T-helper 9 cell (primary cell): Measurements from ENCODE around the gene KATNIP.
"Not testable (repeated sequence)": the region's sequence is repeated elsewhere in the genome, so short reads cannot be mapped to it uniquely, and the experiment has no call there.

ENCODE experiments used
- DNase-seq: peaks from one replicate; pipeline ENCODE4 v3.0.0-alpha.2; 2020

Gene KATNIP

GRCh38 chr16:27538528-27538927 lies 11.4 kb upstream of the KATNIP start:
- no peak for DNase-seq

DNA sequence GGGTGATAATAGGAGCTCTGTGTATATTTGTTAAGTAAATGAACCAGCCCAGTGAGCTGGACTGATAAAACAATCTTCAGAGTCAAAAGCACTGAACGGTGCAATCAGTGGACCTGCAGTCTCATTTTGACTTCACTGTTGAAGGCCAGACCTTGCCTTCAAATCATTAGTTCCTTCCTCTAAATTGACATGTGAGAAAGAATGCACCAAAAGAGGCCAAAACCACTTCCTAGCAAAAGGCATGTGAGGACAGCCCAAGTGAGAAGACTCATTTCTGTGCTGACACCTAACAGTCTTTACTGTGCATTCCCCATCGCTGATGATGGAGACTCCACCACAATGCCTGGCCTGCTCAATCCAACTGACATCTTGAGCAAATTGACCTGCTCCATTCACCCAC lies 10.8 kb upstream of the KATNIP start:
- no peak for DNase-seq

GRCh38 chr16:27539636-27540035 lies 10.3 kb upstream of the KATNIP start:
- DNase-seq = no peak

DNA sequence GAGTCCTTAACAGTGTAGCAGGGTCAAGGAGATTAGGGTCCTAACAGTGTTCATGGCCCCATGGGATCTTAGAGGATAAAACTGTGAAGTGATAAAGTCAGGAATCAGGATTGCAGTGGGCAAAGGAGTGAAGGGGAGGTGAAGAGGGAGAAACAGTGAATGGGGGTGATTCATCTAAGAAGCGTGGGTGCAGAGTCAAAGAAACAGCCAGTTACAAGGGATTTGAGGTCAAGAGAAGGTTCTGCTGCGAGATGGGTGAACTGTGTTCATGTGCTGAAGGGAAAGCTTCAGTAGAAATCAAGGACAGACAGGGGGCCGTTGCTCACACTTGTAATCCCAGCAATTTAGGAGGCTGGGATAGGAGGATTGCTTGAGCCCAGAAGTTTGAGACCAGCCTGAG lies 6.1 kb upstream of the KATNIP start:
- no peak for DNase-seq

GRCh38 chr16:27544671-27545070 lies 5.3 kb upstream of the KATNIP start:
- DNase-seq = no peak

GRCh38 chr16:27547134-27547533 lies 2.8 kb upstream of the KATNIP start:
- no peak for DNase-seq

DNA sequence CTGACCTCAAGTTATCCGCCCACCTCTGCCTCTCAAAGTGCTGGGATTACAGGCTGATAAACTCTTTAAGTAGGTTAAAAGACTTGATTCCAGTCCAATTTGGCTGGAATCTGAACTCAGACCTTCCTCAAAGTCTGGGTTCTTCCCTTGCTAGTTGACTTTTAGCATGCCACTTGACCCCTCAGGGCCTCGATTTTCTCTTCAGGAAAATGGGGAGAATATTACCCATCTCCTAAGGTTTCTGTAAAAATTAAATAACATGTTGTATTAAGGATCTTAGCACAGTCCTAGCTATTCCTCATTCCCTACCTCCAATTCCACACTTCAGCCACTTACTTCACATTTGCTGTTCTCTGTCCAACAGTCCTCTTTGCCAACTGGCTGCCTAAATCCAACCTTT lies 2.1 kb upstream of the KATNIP start:
- DNase-seq = no peak

DNA sequence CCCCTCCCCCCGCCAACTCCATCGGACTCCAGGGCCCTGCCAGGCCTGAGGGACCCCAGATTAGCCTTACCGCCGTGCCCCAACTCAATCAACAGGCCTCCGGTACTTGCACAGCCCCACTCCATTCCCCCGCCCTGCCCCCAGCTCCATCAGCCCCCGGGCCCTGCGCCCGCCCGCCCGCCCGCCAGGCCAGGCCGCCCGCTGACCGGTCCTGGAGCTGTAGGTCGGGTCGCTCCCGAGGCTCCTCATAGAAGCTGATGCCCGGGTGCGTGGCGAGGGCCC lies 539 bp upstream of the KATNIP start:
- no peak for DNase-seq

- no peak for DNase-seq
Observed at GRCh38 chr16:27550582-27550920, 607 bp downstream of the KATNIP start.

DNA sequence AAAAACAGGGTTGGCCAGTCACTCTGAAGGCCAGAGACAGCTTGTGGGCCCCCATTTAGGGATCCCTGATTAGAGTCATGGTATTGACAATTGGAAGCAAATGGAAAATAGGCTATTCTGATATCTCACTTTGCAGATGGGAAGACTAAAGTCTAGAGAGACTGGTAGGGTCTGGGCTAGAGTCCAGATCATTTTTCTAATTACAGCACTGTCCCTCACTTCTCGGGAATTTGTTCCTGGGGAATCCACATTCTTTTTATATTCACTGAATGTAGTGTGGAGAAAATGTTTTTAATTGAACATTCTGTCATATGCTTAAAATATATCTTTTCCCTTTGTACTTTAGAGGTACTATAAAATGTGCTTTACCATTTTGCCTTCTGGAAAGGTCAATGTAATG lies 1.1 kb downstream of the KATNIP start:
- DNase-seq = no peak

DNA sequence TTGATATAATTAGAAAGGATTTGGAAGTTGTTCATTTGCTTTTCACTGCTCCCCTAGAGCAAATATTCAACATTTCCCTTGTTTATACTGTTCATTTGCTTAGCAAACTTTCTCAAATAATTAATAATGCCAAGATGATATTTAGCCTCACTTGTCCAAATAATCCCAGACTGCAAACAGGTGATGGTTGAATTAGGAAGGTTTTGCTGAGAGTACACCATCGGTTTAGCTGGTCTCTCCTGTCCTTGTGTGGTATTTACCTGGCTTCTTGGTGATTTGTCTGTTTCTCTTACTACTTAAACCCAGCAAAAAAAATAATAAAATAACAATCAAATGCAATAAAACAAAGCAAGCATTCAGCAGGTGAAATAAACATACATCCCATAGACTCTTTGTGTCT lies 6.5 kb downstream of the KATNIP start:
- DNase-seq = no peak

GRCh38 chr16:27558434-27558833 lies 8.5 kb downstream of the KATNIP start:
- DNase-seq = no peak

DNA sequence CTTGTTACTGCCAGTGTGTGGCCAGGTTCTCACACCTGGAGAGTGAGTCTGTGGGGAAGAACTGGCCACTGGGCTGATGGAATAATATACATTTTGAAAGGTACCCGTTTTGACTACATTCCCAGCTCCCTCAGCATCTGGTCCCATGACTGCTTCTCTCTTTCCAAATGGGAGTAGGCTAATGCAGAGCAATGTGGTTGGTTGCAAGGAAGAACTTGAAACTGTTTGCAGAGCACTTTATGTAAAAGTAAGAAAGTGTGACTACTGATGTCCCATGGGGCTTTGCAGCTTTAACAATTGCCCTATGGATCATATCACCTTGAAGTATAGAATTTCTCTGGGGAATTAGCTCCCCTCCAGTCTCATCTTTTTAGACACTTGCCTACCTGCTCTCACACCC lies 9.0 kb downstream of the KATNIP start:
- no peak for DNase-seq

- DNase-seq = no peak
Observed at GRCh38 chr16:27561216-27561615, 11.3 kb downstream of the KATNIP start.

DNA sequence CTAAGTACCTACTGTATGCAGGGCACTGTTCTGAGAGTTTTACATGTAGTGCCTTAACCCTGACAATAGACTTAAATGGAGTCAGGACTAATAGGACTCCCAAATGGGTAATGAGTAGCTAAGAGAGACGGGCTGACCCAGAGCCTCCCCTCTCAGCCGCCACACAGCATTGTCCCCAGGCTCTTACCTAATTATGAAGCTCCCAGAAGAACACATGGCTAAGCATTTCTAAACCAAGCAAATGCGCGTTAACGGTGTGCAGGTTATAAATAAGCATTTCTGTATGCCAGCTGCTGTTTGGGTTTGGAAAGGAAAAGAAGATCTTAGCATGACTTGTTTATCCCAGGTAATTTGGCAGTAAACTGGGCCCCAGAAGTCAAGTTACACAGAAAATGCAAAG lies 14.3 kb downstream of the KATNIP start:
- no peak for DNase-seq

DNA sequence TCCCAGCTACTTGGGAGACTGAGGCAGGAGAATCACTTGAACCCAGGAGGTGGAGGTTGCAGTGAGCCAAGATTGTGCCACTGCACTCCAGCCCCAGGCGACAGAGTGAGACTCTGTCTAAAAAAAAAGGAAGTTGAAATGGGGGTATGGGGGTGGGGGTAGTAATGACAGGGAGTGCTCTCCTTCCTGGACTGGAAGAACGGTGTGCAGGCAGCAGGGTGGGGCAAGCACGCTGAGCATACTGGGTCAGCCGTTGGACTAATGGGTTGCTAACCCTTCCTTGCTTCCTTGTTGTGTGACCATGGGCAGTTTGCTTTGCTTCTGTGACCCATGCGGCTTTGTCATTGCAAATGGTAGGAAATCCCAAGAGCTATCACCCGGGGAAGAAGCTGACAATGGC lies 16.5 kb downstream of the KATNIP start:
- DNase-seq = no peak

GRCh38 chr16:27568077-27568476 lies 18.1 kb downstream of the KATNIP start:
- DNase-seq = no peak

DNA sequence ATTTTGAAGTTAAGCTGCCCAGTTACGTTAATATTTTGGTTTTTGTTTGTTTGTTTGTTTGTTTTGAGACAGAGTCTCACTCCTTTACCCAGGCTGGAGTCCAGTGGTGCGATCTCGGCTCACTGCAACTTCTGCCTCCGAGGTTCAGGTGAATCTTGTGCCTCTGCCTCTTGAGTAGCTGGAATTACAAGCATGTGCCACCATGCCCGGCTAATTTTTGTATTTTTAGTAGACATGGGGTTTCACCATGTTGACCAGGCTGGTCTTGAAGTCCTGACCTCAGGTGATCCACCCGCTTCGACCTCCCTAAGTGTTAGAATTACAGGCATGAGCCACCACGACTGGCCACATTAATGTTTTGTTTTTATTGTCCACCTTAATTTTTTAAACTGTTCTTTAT lies 21.0 kb downstream of the KATNIP start:
- not testable (repeated sequence) for DNase-seq

DNA sequence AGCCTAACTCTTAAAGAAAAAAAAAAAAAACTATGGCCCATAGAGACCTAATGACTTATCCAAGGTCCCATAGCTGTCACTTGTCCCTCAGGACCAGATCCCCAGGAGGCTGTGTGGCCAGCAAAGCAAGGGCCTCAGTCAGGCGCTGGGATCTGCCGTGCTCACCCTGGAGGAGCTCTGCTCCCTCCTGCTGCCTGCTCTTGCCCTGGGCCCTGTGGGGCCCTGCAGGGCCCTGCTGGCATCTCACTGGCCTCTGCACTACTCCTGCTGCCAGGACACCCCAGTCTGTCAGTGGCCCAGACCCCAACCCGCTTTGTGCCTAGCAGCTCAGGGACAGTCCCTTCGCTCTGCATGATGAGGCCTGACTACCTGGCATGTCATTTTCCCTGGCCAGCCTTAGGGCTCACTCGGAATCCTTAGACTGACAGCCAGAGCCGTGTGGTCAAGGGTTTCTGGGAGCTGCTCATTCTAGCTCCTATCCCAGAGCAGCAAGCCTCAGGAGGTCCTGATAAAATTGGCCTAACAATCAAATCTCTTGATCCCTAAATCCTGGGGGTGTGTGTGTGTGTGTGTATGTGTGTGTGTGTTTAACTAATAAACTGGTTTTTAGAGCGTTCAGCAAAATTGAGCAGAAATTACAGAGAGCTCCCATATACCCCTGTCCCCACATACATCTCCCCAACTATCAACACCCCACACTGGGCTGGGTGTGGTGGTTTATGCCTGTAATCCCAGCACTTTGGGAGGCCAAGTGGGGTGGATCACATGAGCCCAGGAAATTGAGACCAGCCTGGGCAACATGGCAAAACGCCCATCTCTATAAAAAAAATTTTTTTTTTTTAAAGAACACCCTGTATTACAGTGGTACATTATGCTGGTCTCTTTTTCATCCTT lies 21.7 kb downstream of the KATNIP start:
- no peak for DNase-seq

DNA sequence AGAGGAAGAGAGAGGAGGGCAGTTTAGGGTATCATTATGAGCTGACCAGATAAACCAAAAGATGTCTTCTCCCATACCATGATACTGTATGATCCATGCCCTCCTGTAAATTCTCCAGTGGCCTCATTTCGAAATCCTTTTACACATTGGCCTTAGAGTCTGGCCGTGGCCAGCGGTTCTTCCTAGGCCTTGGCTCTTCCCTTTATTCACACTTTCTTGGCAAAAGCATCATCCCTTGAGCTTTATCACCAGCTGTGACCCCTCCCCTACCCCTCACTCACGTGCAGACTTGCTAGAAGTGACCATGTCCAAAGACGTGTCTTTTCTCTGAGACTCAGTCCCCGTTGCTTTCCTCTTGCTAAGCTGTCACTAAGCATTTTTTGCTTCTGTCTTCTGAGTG lies 22.8 kb downstream of the KATNIP start:
- DNase-seq = no peak

- no peak for DNase-seq
Observed at GRCh38 chr16:27576729-27577128, 26.8 kb downstream of the KATNIP start.

DNA sequence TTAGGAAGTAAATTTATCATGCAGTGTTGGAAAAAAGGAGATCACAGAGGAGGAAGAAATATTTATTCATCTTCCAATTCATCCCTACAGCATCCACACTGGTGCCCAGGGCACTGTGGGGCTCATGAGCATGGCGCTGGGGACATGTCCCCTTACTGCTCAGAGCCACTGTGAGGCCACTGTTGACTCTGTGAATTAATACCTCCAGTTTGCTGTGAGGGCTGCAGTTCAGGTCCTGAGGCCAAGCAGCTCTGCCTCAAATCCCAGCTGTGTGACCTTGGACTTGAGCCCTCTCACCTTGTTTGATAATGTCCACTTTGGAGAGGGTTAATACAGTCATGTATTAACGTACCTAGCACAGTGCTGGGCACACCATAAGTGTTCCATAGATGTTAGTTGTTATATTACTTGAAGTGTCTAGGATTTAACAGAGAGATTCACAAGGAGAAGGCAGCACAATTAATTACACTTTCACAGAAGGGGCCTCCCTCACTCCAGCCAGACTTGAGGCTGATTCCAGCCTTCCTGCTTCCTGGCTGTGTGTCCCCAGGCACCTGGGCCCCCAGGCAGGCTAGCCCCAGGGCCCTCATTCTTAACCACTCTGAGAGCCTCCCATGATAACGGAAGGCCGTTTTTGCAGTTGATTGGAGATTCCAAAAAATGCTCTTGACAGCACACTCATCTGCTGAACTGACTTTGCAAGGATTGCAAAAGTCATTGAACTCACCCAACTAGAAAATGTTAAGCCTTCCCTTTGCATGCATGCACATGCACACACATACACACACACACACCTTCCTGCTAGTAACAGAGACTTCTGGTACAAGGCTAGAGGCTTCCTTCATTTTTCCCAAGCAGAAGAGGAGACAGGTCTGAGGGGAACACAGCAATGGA lies 29.4 kb downstream of the KATNIP start:
- DNase-seq = no peak

DNA sequence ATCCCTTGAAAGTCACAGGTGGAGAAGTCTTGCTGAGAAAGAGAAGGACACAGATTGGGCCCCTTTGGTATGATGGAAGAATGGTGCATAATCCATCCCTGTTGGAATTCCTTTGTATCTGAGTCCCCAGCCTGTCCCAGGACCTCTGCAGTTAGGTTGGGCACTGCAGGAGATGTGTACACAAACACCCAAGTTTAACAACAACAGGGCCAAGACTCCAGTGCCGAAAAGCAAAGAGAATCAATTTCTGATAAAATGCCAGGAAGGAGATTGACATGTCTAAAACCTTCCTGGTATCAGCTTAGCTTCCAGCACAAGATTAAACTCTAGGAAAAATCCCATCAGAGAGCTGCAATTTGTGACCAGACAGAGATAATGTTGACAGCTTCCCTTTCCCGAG lies 32.9 kb downstream of the KATNIP start:
- DNase-seq = no peak

- DNase-seq = no peak
Observed at GRCh38 chr16:27583634-27584033, 33.7 kb downstream of the KATNIP start.
